Measurements from ENCODE around the gene FASN.

The FASN gene

GRCh38 chr17:82063424-82064415 lies 34.3 kb downstream of the FASN start:
- Histone ChIP-seq H3K4me3 (ENCODE audit: low read length in 2 of 2) (peak overlapping the region in 1 of 2 donors; percentile 64), H2BK15ac (ENCODE audit: low read length) (no peak overlapping the region), H3K23ac (ENCODE audit: low read depth, low read length, poor library complexity) (no peak overlapping the region), H3K27ac (replicated peaks; ENCODE audit: low read length) (no peak overlapping the region), H2AFZ (ENCODE audit: low read length) (no peak overlapping the region), H3K9me3 (replicated peaks in 1 of 2; ENCODE audit: control insufficient read depth in 2 of 2, insufficient read depth in 1 of 2, low read depth in 1 of 2, low read length in 2 of 2) (no peaks in the 10 kb centered on the region), H3K4me2 (ENCODE audit: insufficient read depth, low read length, poor library complexity, severe bottlenecking) (no peak overlapping the region), H2BK12ac (ENCODE audit: low read length) (no peak overlapping the region), H2AK5ac (ENCODE audit: low read depth, low read length) (no peak overlapping the region), H2BK120ac (ENCODE audit: low read depth, low read length) (no peak overlapping the region), H3K18ac (ENCODE audit: low read length) (no peak overlapping the region), H4K91ac (ENCODE audit: low read depth, low read length, poor library complexity) (no peak overlapping the region), H3K4me1 (ENCODE audit: control insufficient read depth in 2 of 2, insufficient read depth in 1 of 2, low read depth in 1 of 2, low read length in 2 of 2) (peaks cover 7 to 8% of the 10 kb centered on the region in 2 donors), H3K9ac (ENCODE audit: low read depth, low read length, poor library complexity) (no peak overlapping the region), H3K4ac (ENCODE audit: low read length) (no peak overlapping the region), H3K14ac (ENCODE audit: low read length) (no peak overlapping the region), H3K79me1 (ENCODE audit: low read depth, low read length) (peaks cover 10% of the 10 kb centered on the region), H3K27me3 (ENCODE audit: control insufficient read depth in 3 of 3, insufficient read depth in 3 of 3, low read depth in 1 of 3, low read length in 3 of 3) (no peaks in the 10 kb centered on the region), H4K8ac (ENCODE audit: low read depth, low read length) (peak overlapping the region; percentile 17), H2BK5ac (ENCODE audit: low read length) (no peak overlapping the region), H3K36me3 (replicated peaks in 1 of 2; ENCODE audit: control insufficient read depth in 2 of 2, insufficient read depth in 2 of 2, low read length in 2 of 2) (peaks cover 35 to 53% of the 10 kb centered on the region in 2 donors)
- WGBS, 2 donors (ENCODE audit: extremely low coverage in 2 of 2, insufficient read length in 2 of 2, insufficient replicate concordance in 1 of 2) = no CpG with 5 or more reads among the region's 20 CpGs
- DNase-seq (ENCODE audit: low spot score) = no peak

- Histone ChIP-seq H3K18ac (ENCODE audit: low read length) (no peak overlapping the region), H3K27ac (replicated peaks; ENCODE audit: low read length) (no peak overlapping the region), H3K23ac (ENCODE audit: low read depth, low read length, poor library complexity) (no peak overlapping the region), H3K14ac (ENCODE audit: low read length) (no peak overlapping the region), H3K4me2 (ENCODE audit: insufficient read depth, low read length, poor library complexity, severe bottlenecking) (no peak overlapping the region), H3K4me3 (ENCODE audit: low read length in 2 of 2) (peak overlapping the region in 1 of 2 donors; percentile 18), H4K91ac (ENCODE audit: low read depth, low read length, poor library complexity) (no peak overlapping the region), H2BK120ac (ENCODE audit: low read depth, low read length) (no peak overlapping the region), H3K9ac (ENCODE audit: low read depth, low read length, poor library complexity) (no peak overlapping the region), H2BK12ac (ENCODE audit: low read length) (no peak overlapping the region), H4K8ac (ENCODE audit: low read depth, low read length) (no peak overlapping the region), H2BK5ac (ENCODE audit: low read length) (no peak overlapping the region), H3K27me3 (ENCODE audit: control insufficient read depth in 3 of 3, insufficient read depth in 3 of 3, low read depth in 1 of 3, low read length in 3 of 3) (no peaks in the 10 kb centered on the region), H2AFZ (ENCODE audit: low read length) (no peak overlapping the region), H2BK15ac (ENCODE audit: low read length) (no peak overlapping the region), H3K4ac (ENCODE audit: low read length) (no peak overlapping the region), H3K36me3 (replicated peaks in 1 of 2; ENCODE audit: control insufficient read depth in 2 of 2, insufficient read depth in 2 of 2, low read length in 2 of 2) (peaks cover 38 to 60% of the 10 kb centered on the region in 2 donors), H3K4me1 (ENCODE audit: control insufficient read depth in 2 of 2, insufficient read depth in 1 of 2, low read depth in 1 of 2, low read length in 2 of 2) (peaks cover 7 to 8% of the 10 kb centered on the region in 2 donors), H3K79me1 (ENCODE audit: low read depth, low read length) (peaks cover 12% of the 10 kb centered on the region), H3K9me3 (replicated peaks in 1 of 2; ENCODE audit: control insufficient read depth in 2 of 2, insufficient read depth in 1 of 2, low read depth in 1 of 2, low read length in 2 of 2) (no peaks in the 10 kb centered on the region), H2AK5ac (ENCODE audit: low read depth, low read length) (no peak overlapping the region)
- DNase-seq (ENCODE audit: low spot score) = no peak
- no CpG with 5 or more reads among the region's 9 CpGs for WGBS, 2 donors (ENCODE audit: extremely low coverage in 2 of 2, insufficient read length in 2 of 2, insufficient replicate concordance in 1 of 2)
These were observed 35.1 kb downstream of the FASN start for GRCh38 chr17:82062984-82063368.

GRCh38 chr17:82062076-82062983 lies 35.7 kb downstream of the FASN start:
- no peak overlapping the region for H3K4me2 ChIP-seq (ENCODE audit: insufficient read depth, low read length, poor library complexity, severe bottlenecking)
- H3K27me3 ChIP-seq (ENCODE audit: control insufficient read depth in 3 of 3, insufficient read depth in 3 of 3, low read depth in 1 of 3, low read length in 3 of 3) = no peaks in the 10 kb centered on the region
- no CpG with 5 or more reads among the region's 24 CpGs for WGBS, 2 donors (ENCODE audit: extremely low coverage in 2 of 2, insufficient read length in 2 of 2, insufficient replicate concordance in 1 of 2)
- no peak for DNase-seq (ENCODE audit: low spot score)
- H3K27ac ChIP-seq (replicated peaks; ENCODE audit: low read length) = no peak overlapping the region
- peaks cover 12% of the 10 kb centered on the region for H3K79me1 ChIP-seq (ENCODE audit: low read depth, low read length)
- no peak overlapping the region for H3K4ac ChIP-seq (ENCODE audit: low read length)
- H3K9ac ChIP-seq (ENCODE audit: low read depth, low read length, poor library complexity) = no peak overlapping the region
- no peak overlapping the region for H2AFZ ChIP-seq (ENCODE audit: low read length)
- H3K18ac ChIP-seq (ENCODE audit: low read length) = no peak overlapping the region
- no peak overlapping the region for H4K8ac ChIP-seq (ENCODE audit: low read depth, low read length)
- no peak overlapping the region for H2AK5ac ChIP-seq (ENCODE audit: low read depth, low read length)
- H2BK12ac ChIP-seq (ENCODE audit: low read length) = no peak overlapping the region
- H3K36me3 ChIP-seq (replicated peaks in 1 of 2; ENCODE audit: control insufficient read depth in 2 of 2, insufficient read depth in 2 of 2, low read length in 2 of 2) = peaks cover 44 to 67% of the 10 kb centered on the region in 2 donors
- H3K4me3 ChIP-seq (ENCODE audit: low read length in 2 of 2) = no peak overlapping the region
- no peak overlapping the region for H2BK15ac ChIP-seq (ENCODE audit: low read length)
- no peak overlapping the region for H3K23ac ChIP-seq (ENCODE audit: low read depth, low read length, poor library complexity)
- H2BK120ac ChIP-seq (ENCODE audit: low read depth, low read length) = no peak overlapping the region
- H3K14ac ChIP-seq (ENCODE audit: low read length) = no peak overlapping the region
- H2BK5ac ChIP-seq (ENCODE audit: low read length) = peak overlapping the region; percentile 39
- H4K91ac ChIP-seq (ENCODE audit: low read depth, low read length, poor library complexity) = no peak overlapping the region
- H3K4me1 ChIP-seq (ENCODE audit: control insufficient read depth in 2 of 2, insufficient read depth in 1 of 2, low read depth in 1 of 2, low read length in 2 of 2) = peaks cover 7 to 8% of the 10 kb centered on the region in 2 donors
- H3K9me3 ChIP-seq (replicated peaks in 1 of 2; ENCODE audit: control insufficient read depth in 2 of 2, insufficient read depth in 1 of 2, low read depth in 1 of 2, low read length in 2 of 2) = no peaks in the 10 kb centered on the region

Data from neuronal stem cell (in vitro differentiated cells).